HG02870 (cell line): ENCODE measurements around the gene STEAP1B.
"Not testable (repeated sequence)": the region's sequence is repeated elsewhere in the genome, so short reads cannot be mapped to it uniquely, and the experiment has no call there.

Source experiments
- ATAC-seq: cut with Tn5 transposase; IDR thresholded peaks from one replicate; pipeline ENCODE4 v1.9.1; 2021; ENCODE audit warnings: mild to moderate bottlenecking, moderate library complexity; ENCODE audit not compliant: unreplicated experiment

STEAP1B gene

DNA sequence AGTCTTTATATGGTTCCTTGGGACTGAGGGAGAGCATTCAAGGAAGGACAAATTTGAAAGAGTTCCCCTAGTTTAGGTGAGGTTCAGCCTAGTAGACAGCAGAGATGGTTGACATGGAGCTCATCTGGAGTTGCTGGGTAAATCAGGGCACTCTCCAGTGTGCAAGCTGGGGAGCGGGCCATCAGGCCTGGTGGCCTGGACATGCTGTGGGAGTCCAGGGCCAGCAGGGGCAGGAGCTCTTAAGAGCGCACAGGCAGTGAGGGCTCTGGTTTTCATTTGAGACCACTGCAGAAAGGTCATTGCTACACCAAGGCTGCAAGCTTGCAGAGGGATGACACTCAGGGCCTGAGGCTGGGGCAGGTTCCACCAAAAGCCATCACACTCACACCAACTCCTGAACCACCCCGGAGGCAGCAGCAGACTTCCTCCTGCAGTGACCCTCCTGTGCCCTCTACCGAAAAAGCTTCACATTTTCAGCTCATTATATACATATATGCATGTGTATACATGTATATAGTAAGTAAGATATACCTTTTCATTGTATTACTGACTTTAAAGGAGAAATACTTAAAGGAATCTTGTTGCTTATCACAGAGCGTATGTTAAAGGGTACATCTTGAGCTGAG is 39.5 kb downstream of the STEAP1B start:
- ATAC-seq = no peak

- no peak for ATAC-seq
Measured at GRCh38 chr7:22457471-22457870, 42.5 kb downstream of the STEAP1B start.

GRCh38 chr7:22454446-22454845 is 45.5 kb downstream of the STEAP1B start:
- no peak for ATAC-seq

GRCh38 chr7:22452960-22453558 is 46.9 kb downstream of the STEAP1B start:
- ATAC-seq = no peak

DNA sequence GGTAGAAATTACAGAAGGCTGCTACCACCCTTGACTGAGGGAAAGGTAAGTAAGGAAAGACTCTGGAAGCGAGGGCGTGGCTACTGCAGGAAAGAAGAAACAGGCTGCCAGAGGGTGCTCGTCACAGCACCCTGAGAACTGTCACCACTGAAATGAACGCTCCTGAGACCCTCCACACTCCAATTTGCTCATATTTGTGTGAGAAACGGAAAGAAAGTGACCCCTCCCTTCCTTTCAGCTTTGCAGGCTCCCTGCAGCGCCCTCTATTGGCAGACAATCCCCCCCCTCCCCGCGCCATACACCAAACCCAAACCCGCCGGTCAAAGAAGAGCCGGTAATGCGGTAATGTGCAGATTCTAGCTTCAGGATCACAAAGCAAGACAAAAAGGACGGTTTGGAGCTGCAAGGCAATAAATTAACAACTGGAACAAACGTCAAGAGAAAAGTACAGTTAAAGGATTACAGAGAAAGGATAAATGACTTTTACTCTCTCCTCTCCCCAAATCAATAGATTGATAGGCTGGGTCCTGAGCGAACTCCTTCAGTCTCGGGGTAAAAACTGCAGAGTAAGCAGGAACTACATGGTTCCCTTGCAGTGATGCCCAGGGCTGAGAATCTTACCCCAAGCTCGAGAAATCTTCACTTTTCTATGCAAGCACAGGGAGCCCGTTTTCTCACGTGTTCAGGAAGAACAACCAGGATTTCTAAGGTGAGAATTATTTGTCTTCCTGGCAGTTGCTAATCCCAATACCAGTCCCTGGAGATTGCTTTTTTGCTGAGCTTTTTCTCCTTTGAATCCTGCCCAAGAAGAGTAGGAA is 47.6 kb downstream of the STEAP1B start:
- no peak for ATAC-seq

GRCh38 chr7:22450013-22450412 is 50.0 kb downstream of the STEAP1B start:
- not testable (repeated sequence) for ATAC-seq

- ATAC-seq = peak; percentile 79
Measured at GRCh38 chr7:22447762-22448161, 52.2 kb downstream of the STEAP1B start.

GRCh38 chr7:22447008-22447407 is 53.0 kb downstream of the STEAP1B start:
- ATAC-seq = no peak

DNA sequence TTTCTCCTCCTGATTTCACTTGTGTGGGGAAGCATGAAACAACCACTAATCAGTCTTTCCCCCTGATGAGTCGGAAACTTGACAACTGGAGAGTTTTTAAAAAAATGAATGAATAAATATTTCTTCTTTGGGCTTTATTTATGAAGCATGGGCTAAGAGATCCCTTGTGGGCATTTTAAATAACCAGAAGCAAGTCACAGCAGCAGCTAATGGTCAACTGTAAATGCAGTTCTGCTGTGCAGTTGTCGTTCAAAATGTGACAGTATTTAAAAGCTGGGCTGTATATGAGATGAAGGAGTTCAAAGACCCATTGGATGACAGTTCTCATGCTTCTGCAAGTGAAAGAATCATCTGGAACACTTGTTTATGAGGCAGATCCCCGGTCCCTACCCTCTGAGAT is 54.1 kb downstream of the STEAP1B start:
- ATAC-seq = no peak

GRCh38 chr7:22445140-22445743 is 54.7 kb downstream of the STEAP1B start:
- peak; percentile 19 for ATAC-seq

DNA sequence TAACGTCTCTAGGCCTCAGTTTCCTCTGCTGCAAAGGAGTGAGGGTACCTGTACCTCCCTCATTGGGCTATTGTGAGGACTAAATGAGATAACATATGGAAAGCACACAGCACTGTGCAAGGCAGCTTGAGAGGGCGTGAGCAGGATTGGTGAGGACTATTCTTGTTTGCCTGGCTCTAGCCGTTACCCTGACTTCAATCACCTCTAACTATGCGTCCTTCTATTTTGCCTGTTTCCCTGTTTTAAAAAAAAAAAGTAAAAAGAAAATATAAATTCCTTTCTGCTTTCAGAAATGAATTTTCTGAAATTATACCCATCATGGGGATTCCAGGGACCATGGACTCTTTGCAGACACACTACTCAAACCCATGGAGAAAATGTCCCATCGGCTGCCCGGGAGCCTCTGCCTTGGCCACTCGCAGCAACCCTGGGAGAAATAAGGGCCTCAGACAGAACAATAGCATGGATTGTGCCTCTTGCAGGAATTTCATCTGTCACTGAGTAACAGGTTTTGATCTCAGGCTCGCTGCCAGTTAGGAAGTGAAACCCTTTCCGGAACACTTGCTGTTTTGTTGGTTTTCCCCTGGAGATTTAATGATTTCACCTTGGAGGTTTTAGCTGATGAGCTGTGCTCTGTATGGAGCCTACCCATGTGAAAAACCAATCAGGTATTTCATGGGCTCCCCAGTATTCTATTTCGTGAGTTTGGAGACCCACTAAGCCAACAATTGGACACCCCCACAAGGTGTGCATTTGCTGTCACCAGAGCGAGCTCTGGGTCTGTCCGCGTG is 55.6 kb downstream of the STEAP1B start:
- no peak for ATAC-seq

GRCh38 chr7:22443370-22444180 is 56.4 kb downstream of the STEAP1B start:
- ATAC-seq = no peak

DNA sequence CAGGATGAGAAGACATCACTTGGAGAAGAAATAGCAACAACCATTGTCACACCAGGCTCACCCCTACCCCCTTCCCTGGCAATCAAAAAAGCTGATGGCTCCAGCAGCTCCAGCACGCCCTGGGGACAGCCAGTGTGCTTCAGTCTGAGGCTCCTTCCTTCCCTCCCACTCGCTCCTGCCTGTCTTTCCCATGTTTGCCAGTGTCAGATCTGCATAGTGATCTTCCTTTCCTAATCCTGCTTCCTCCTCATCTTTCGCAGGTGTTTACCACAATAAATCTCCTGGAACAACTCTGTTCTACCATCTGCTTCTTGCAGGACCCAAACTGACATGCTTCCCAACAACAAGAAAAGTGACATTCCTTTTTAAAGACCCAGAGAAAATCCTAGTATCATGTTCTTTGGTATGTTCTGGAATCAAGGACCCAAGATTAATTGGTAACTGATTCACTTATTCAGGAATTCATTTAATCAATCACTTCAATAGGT is 57.1 kb downstream of the STEAP1B start:
- no peak for ATAC-seq

- no peak for ATAC-seq
Measured at GRCh38 chr7:22442187-22442881, 57.7 kb downstream of the STEAP1B start.

- no peak for ATAC-seq
Measured at GRCh38 chr7:22441157-22441556, 58.8 kb downstream of the STEAP1B start.

DNA sequence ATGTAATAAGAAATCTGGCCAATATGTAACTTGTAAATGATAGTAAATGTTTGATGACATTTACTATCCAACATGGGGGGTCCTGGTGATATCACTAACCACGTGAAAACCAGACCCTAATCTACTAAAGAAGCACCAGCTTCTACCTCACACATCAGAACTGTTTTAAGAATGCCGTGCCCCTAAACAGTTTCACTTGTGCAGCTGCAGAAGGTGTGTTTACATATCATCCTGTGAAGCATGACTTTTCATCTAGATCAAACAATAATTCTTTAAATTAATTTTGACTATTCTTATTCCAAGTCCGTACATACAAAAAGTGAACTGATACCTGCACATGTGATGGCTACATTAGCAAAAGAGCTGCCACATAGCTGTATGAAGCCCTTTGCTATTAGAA is 61.0 kb downstream of the STEAP1B start:
- ATAC-seq = no peak

- ATAC-seq = not testable (repeated sequence)
Measured at GRCh38 chr7:22436552-22436951, 63.4 kb downstream of the STEAP1B start.

DNA sequence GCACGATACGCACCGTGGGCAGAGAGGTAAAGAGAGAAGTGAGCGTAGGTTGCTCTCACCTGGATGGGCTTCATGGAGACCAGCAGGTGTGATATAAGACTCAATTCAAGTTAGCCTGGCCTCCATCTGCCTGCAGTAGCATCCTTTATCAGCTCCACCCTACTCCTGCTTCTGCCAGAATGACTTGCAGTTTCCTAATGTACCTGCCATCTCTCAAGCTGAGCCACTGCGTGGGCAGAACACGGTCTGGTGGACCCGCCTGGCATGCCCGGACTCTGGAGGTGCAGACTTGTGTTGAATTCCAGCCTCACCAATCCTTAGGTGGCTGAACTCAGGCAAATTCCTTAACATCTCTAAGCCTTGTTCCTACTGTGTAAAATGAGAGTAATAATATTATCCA is 64.3 kb downstream of the STEAP1B start:
- no peak for ATAC-seq

DNA sequence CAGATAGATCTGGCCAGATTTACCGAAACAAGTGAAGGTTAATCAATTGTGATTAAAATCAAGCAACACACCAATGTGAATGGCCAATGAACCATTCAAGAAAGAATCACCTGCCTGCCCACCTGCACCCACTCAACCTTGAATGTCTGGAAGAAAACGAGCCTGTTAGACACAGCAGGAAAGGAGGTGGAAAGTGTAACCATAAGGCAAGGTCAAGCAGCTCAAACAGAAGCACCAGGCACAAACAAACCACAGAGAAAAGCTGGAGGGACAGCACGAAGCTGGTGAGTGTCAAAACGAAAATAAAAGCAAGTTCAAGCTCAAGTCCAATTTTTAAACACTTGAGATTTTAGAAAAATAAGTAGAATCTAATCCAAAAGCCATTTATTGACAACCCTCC is 64.9 kb downstream of the STEAP1B start:
- peak; percentile 78 for ATAC-seq
